ENCODE data around the gene EME1.
"Not testable (repeated sequence)": the region's sequence is repeated elsewhere in the genome, so short reads cannot be mapped to it uniquely, and the experiment has no call there.

Gene EME1

GRCh38 chr17:50372758-50373556, at the start of gene EME1, which contains the start of gene MRPL27:
Gene EME1, plus strand, starts transcription at chr17:50373229. Its CDS starts 1,980 bp downstream, at chr17:50375209.
Gene MRPL27, minus strand, starts transcription at chr17:50373184. Its CDS starts 14 bp downstream, at chr17:50373170.
- peak; percentile 89 for DNase-seq

- DNase-seq: no peak
These were observed 47.1 kb upstream of the EME1 start for GRCh38 chr17:50325906-50326305.

GRCh38 chr17:50326831-50327364, 46.1 kb upstream of the EME1 start:
- DNase-seq: no peak

- DNase-seq: no peak
These were observed 44.4 kb upstream of the EME1 start for GRCh38 chr17:50328363-50329325.

- no peak for DNase-seq
These were observed 43.3 kb upstream of the EME1 start for GRCh38 chr17:50329716-50330115.

GRCh38 chr17:50330151-50330775, 42.8 kb upstream of the EME1 start:
- DNase-seq: no peak

GRCh38 chr17:50331085-50331791, 41.8 kb upstream of the EME1 start:
- no peak for DNase-seq

GRCh38 chr17:50332196-50332595, 40.8 kb upstream of the EME1 start:
- DNase-seq: no peak

- not testable (repeated sequence) for DNase-seq
These were observed 39.6 kb upstream of the EME1 start for GRCh38 chr17:50333291-50334057.

- DNase-seq: no peak
These were observed 35.1 kb upstream of the EME1 start for GRCh38 chr17:50337956-50338355.

GRCh38 chr17:50338645-50339044, 34.4 kb upstream of the EME1 start:
- DNase-seq: no peak

- DNase-seq: no peak
These were observed 33.6 kb upstream of the EME1 start for GRCh38 chr17:50339381-50339780.

GRCh38 chr17:50344731-50345365, 28.2 kb upstream of the EME1 start:
- peak; percentile 33 for DNase-seq

GRCh38 chr17:50345432-50346312, 27.4 kb upstream of the EME1 start, which contains the start of gene XYLT2:
Gene XYLT2, plus strand, starts transcription at chr17:50346126. Its CDS starts 15 bp downstream, at chr17:50346141.
- DNase-seq: peak; percentile 83

- DNase-seq: peak; percentile 6
These were observed 26.5 kb upstream of the EME1 start for GRCh38 chr17:50346313-50347116.

- DNase-seq: no peak
These were observed 25.7 kb upstream of the EME1 start for GRCh38 chr17:50347117-50347893.

- DNase-seq: no peak
These were observed 25.1 kb upstream of the EME1 start for GRCh38 chr17:50347894-50348291.

Measured in inflammatory macrophage treated with lipopolysaccharide for 4 hours (primary cell).